GM23248 (cell line): ENCODE data around the gene SH3D21. TPM values are rescaled to one million over a fixed set of nuclear protein-coding genes. Genes with fewer than 3 reads are reported as not detected.

Experiments
- DNase-seq: peaks from one replicate; pipeline ENCODE4 v3.0.0-alpha.2; 2015
- H2AFZ ChIP-seq: fragments of 200-600 bp; sonication (generic); 2 replicates; pipeline ENCODE4 v1.6.1; 2016; ENCODE audit warnings: antibody characterized with exemption
- H3F3A ChIP-seq: fragments of 200-600 bp; sonication (generic); 2 replicates; pipeline ENCODE4 v1.6.1; 2016; ENCODE audit warnings: mild to moderate bottlenecking, antibody characterized with exemption, mixed run types; ENCODE audit not compliant: insufficient read depth
- H3K27ac ChIP-seq: fragments of 200-600 bp; sonication (generic); 2 replicates; pipeline ENCODE4 v1.5.1; 2016; ENCODE audit warnings: mild to moderate bottlenecking
- H3K27me3 ChIP-seq: fragments of 200-600 bp; sonication (generic); replicated peaks from 2 replicates; pipeline ENCODE4 v1.6.1; 2016; ENCODE audit warnings: mild to moderate bottlenecking; ENCODE audit not compliant: insufficient read depth
- H3K36me3 ChIP-seq: fragments of 200-600 bp; sonication (generic); 2 replicates; pipeline ENCODE4 v1.6.1; 2016; ENCODE audit warnings: low read depth, mild to moderate bottlenecking
- H3K4me1 ChIP-seq: fragments of 200-600 bp; sonication (generic); 2 replicates; pipeline ENCODE4 v1.6.1; 2016; ENCODE audit warnings: mild to moderate bottlenecking; ENCODE audit not compliant: insufficient read depth
- H3K4me2 ChIP-seq: fragments of 200-600 bp; sonication (generic); one replicate; pipeline ENCODE4 v1.6.1; 2016; ENCODE audit warnings: mild to moderate bottlenecking; ENCODE audit not compliant: unreplicated experiment
- H3K4me3 ChIP-seq: fragments of 200-600 bp; sonication (generic); 2 replicates; pipeline ENCODE4 v1.5.1; 2016; ENCODE audit warnings: mild to moderate bottlenecking
- H3K79me2 ChIP-seq: fragments of 200-600 bp; sonication (generic); 2 replicates; pipeline ENCODE4 v1.6.1; 2016; ENCODE audit warnings: mild to moderate bottlenecking; ENCODE audit not compliant: insufficient read depth
- H3K9ac ChIP-seq: fragments of 200-600 bp; sonication (generic); 2 replicates; pipeline ENCODE4 v1.6.1; 2016; ENCODE audit warnings: mild to moderate bottlenecking
- H3K9me2 ChIP-seq: fragments of 200-600 bp; sonication (generic); 2 replicates; pipeline ENCODE4 v1.6.1; 2016; ENCODE audit warnings: mixed run types, mild to moderate bottlenecking, moderate library complexity; ENCODE audit not compliant: insufficient read depth
- H3K9me3 ChIP-seq: fragments of 200-600 bp; sonication (generic); one replicate; pipeline ENCODE4 v1.6.1; 2017; ENCODE audit warnings: low read depth
- H4K20me1 ChIP-seq: fragments of 200-600 bp; sonication (generic); 2 replicates; pipeline ENCODE4 v1.6.0; 2016; ENCODE audit not compliant: insufficient read depth
- EZH2 ChIP-seq: fragments of 200-600 bp; sonication (generic); IDR thresholded peaks from 2 replicates; pipeline ENCODE4 v1.6.1; 2018; ENCODE audit warnings: antibody characterized with exemption, mild to moderate bottlenecking; ENCODE audit not compliant: insufficient read depth, poor library complexity, severe bottlenecking
- EZH2phosphoT487 ChIP-seq: fragments of 200-600 bp; sonication (generic); IDR thresholded peaks from 2 replicates; pipeline ENCODE4 v1.6.1; 2018; ENCODE audit warnings: antibody characterized with exemption, moderate library complexity, mild to moderate bottlenecking, low read depth; ENCODE audit not compliant: insufficient read depth
- WGBS, 2 experiments: methylation state at CpG; one replicate each; pipeline ENCODE4 v1.1.6; 2015 to 2017; ENCODE audit warnings: low lambda C conversion rate in 2 of 2, low coverage in 1 of 2; ENCODE audit errors: missing lambda C conversion rate in 2 of 2; 5-methylcytosine and 5-hydroxymethylcytosine counted together
- in situ Hi-C: fragments of 300-500 bp; cut with MboI; formaldehyde crosslinking; loops from 2 replicates; pipeline ENCODE4 v1.15.0; 2020
- polyA plus RNA-seq: library from polyadenylated mRNA; unstranded; fragments of >200 nt; fragmentation: Nextera tagmentation; extraction: Ambion mirVana; gene quantifications from 2 replicates; pipeline ENCODE4 v1.2.1, GENCODE V29; 2016
- total RNA-seq: library from RNA; depleted of rRNA; stranded (reverse); fragments of >200 nt; shearing (Covaris generic); gene quantifications from 2 replicates; pipeline ENCODE4 v1.2.3, GENCODE V29; 2014

The SH3D21 gene
- total and polyA plus RNA-seq, 2 experiments from 2014 or later = 1.8 to 5.6 TPM

DNA sequence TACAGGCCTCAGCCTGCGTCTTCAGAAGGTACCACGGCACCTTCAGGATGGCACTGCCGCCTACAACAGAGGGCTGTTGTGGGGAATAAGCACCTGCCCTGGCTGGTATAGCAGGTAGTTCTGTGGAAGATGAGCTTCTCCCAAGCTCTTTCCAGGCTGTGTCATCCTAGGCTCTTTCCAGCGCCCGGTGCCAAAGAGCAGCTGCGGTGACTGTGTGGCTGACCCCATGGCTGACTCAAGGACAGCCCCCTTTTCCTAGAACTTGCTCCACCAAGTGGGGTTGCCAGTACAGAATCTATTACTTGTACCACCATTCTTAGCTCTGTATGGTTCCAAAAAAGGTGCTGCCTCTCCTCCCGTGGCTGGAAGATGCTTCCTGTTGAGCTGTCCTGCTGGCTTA, 39.2 kb downstream of the SH3D21 start:
- 95 to 97% methylated on average over 7 of the region's 7 CpGs for WGBS, 2 experiments

DNA sequence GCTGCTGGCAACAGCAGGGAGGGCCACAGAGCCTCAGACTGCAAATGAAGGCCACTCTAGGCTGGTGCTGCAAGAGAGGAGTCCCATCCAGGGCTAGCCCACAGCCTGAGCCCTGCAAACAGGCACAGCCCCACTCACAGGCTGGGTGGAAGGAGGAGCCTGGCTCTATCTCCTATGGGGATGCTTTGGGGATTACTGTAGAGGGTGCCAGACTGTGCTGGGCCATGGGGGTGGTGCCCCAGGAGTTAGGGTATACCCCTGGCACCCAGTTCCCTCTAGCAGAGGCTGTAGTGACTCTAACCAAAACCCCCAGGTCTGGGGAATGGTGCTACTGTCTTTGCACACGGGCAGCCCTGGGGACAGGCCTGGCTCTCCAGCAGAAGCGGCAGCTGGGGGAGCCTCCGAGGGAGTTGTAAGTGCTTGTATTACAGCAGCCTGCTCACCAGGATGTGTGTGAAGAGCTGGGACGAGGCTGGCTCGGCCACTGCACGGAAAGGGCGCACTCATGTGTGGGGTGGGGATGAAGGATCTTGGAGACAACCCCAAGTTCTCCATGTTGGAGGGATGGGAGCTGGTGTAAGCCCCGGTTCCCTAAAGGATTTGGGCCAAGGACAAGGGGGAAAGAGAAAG, 40.7 kb downstream of the SH3D21 start:
- H3K36me3 ChIP-seq = peaks cover 11% of the 10 kb centered on the region; the same call in 1 of the 2 replicates
- no peak overlapping the region for H3K27ac ChIP-seq
- no peak overlapping the region for H2AFZ ChIP-seq
- H4K20me1 ChIP-seq = no peaks in the 10 kb centered on the region
- H3K9me3 ChIP-seq = no peaks in the 10 kb centered on the region
- no peak for DNase-seq
- no peak overlapping the region for H3K9ac ChIP-seq
- no peak overlapping the region for H3K4me2 ChIP-seq
- H3K79me2 ChIP-seq = peaks cover 7% of the 10 kb centered on the region; the same call in 1 of the 2 replicates
- no peaks in the 10 kb centered on the region for H3K27me3 ChIP-seq
- in situ Hi-C loops = no loop called here
- no peaks in the 10 kb centered on the region for H3K9me2 ChIP-seq
- H3K4me3 ChIP-seq = no peak overlapping the region
- H3K4me1 ChIP-seq = peaks cover 40% of the 10 kb centered on the region
- WGBS, 2 experiments = 97% methylated on average over 7 to 8 of the region's 8 CpGs
- H3F3A ChIP-seq = peaks cover 34% of the 10 kb centered on the region
- TF ChIP-seq EZH2 (no peak), EZH2phosphoT487 (no peak)

More for the DNA sequence above, 39.2 kb downstream of the SH3D21 start:
- Histone ChIP-seq H2AFZ (no peak overlapping the region), H3K9me3 (no peaks in the 10 kb centered on the region), H3K79me2 (peaks cover 7% of the 10 kb centered on the region; the same call in 1 of the 2 replicates), H3K36me3 (peaks cover 11% of the 10 kb centered on the region; the same call in 1 of the 2 replicates), H3K27ac (no peak overlapping the region), H3F3A (peaks cover 21% of the 10 kb centered on the region), H3K9me2 (no peaks in the 10 kb centered on the region), H3K4me2 (no peak overlapping the region), H3K4me1 (peaks cover 25% of the 10 kb centered on the region), H3K27me3 (no peaks in the 10 kb centered on the region), H4K20me1 (no peaks in the 10 kb centered on the region), H3K4me3 (no peak overlapping the region), H3K9ac (no peak overlapping the region)
- TF ChIP-seq EZH2phosphoT487 (no peak), EZH2 (no peak)
- in situ Hi-C loops = no loop called here
- no peak for DNase-seq

DNA sequence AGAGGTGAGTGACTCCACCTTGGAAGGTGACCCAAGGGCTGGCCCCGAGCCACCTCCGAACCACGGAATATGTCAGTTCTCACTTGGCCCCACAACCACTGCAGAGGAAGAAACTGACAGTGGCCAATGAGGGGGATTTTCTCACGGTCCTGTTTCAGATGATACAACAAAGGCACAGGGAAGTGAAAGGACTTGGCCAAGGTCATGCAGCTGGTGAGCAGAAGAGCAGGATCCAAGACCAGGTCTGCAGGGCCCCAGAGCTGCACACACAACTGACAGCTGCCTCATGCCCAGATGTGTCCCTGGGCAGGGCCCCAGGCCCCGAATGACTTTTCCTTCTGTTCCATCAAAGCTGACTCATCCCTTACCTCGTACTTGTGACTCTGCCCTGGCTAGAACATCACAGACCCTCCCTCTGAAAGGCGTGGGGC, 43.1 kb downstream of the SH3D21 start:
- Histone ChIP-seq H3K36me3 (peaks cover 14% of the 10 kb centered on the region; the same call in 1 of the 2 replicates), H3K4me2 (no peak overlapping the region), H3K27ac (peak overlapping the region; percentile 98), H2AFZ (no peak overlapping the region), H3K27me3 (no peaks in the 10 kb centered on the region), H3K4me3 (no peak overlapping the region), H3K9me3 (no peaks in the 10 kb centered on the region), H4K20me1 (no peaks in the 10 kb centered on the region), H3K4me1 (peaks cover 48% of the 10 kb centered on the region), H3F3A (peaks cover 47% of the 10 kb centered on the region), H3K79me2 (peaks cover 7% of the 10 kb centered on the region; the same call in 1 of the 2 replicates), H3K9me2 (no peaks in the 10 kb centered on the region), H3K9ac (peak overlapping the region; percentile 82; the same call in 1 of the 2 replicates)
- WGBS, 2 experiments = 43 to 49% methylated on average over 7 of the region's 7 CpGs
- DNase-seq = peak; percentile 81
- in situ Hi-C loops = no loop called here
- no peak for TF ChIP-seq EZH2
- no peak for TF ChIP-seq EZH2phosphoT487

DNA sequence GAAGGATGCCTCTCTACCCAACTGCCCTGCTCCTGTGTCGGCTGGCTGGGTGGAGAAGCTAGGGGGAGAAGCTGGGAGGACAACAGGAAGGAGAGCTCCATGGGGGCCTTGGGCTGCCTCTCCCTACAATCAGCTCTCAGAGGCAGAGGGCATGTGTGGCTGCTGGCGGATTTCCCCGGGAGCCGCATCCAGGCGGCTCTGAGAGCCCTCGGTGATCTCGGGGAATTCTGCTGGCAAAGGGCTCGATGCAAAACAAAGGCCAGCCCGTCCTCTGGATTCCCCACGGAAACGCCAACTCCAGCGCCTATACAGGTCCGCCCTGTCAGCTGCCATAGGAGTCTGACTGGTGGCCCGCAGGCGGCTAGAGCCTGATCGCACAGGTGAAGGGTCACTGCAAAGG, 43.7 kb downstream of the SH3D21 start:
- H3K9ac ChIP-seq = peak overlapping the region; percentile 82
- peaks cover 47% of the 10 kb centered on the region for H3F3A ChIP-seq
- no peak overlapping the region for H3K4me3 ChIP-seq
- peaks cover 7% of the 10 kb centered on the region; the same call in 1 of the 2 replicates for H3K79me2 ChIP-seq
- 24 to 31% methylated on average over 16 of the region's 16 CpGs for WGBS, 2 experiments
- H3K9me3 ChIP-seq = no peaks in the 10 kb centered on the region
- DNase-seq = peak; percentile 51
- peak overlapping the region; percentile 98 for H3K27ac ChIP-seq
- peak overlapping the region; percentile 90 for H3K4me2 ChIP-seq
- H2AFZ ChIP-seq = no peak overlapping the region
- in situ Hi-C loops = no loop called here
- no peaks in the 10 kb centered on the region for H4K20me1 ChIP-seq
- no peak for TF ChIP-seq EZH2phosphoT487
- no peak for TF ChIP-seq EZH2
- H3K9me2 ChIP-seq = no peaks in the 10 kb centered on the region
- H3K27me3 ChIP-seq = no peaks in the 10 kb centered on the region
- peaks cover 18% of the 10 kb centered on the region; the same call in 1 of the 2 replicates for H3K36me3 ChIP-seq
- H3K4me1 ChIP-seq = peaks cover 48% of the 10 kb centered on the region
